Transverse colon (tissue), 3 donors: ENCODE results near the gene ITGBL1.

Experiments used
- EP300 ChIP-seq: sonication (generic); formaldehyde crosslinking; IDR thresholded peaks from one replicate; pipeline ENCODE4 v1.6.1; 2017; ENCODE audit warnings: antibody characterized with exemption, low read depth
- TF ChIP-seq, protein P1 (sequence below), 5 experiments: fragments of 200-600 bp in 3 of 5; fragments of 450-650 bp in 2 of 5; sonication (generic) in 3 of 5; IDR thresholded peaks; 1 replicate in 2 of 5; 2 replicates in 3 of 5; pipeline ENCODE4 v1.5.1; 2016 to 2017; ENCODE audit warnings: antibody characterized with exemption in 5 of 5, inconsistent platforms in 3 of 5, mild to moderate bottlenecking in 2 of 5, moderate library complexity in 1 of 5

DNA sequence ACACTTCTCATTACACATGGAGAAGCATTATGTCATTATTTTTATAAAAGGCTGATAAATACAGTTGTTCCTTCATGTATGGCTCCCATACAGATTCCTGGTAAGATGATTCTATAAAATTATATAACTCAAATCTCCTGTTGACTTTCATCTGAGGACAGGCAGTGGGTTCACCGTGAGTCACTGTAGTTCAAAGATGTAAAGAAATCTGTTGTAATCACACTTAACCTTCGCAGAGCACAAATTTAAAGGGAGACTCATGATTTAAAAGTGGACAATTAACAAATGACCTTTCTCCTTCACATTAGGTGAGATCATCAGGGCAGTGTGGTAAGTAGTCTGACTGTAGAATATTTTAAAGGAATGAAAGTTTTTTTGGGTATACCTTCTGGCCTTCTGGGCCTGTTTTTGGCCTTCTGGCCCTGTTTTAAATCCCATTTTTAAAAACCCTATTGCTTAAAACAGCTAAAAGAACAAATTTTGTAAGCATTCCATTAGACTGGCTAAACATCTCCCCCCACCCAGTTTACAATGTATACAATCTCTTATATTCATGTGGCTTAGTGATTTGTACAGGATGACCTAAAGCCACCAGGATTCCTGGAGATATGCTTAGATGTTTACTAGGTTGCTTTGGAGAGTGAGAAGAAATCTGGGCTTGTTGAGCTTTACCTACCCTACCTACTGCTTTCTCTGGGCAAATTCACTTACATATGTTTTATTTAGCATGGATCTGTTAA is 171.2 kb downstream of the ITGBL1 start:
- TF ChIP-seq, protein P1, sequence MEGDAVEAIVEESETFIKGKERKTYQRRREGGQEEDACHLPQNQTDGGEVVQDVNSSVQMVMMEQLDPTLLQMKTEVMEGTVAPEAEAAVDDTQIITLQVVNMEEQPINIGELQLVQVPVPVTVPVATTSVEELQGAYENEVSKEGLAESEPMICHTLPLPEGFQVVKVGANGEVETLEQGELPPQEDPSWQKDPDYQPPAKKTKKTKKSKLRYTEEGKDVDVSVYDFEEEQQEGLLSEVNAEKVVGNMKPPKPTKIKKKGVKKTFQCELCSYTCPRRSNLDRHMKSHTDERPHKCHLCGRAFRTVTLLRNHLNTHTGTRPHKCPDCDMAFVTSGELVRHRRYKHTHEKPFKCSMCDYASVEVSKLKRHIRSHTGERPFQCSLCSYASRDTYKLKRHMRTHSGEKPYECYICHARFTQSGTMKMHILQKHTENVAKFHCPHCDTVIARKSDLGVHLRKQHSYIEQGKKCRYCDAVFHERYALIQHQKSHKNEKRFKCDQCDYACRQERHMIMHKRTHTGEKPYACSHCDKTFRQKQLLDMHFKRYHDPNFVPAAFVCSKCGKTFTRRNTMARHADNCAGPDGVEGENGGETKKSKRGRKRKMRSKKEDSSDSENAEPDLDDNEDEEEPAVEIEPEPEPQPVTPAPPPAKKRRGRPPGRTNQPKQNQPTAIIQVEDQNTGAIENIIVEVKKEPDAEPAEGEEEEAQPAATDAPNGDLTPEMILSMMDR (IDR thresholded peaks at IDR 0.05): no peak
- TF ChIP-seq EP300: no peak
